ENCODE results near the gene COX7A2. TPM values are rescaled to one million over a fixed set of nuclear protein-coding genes. Genes with fewer than 3 reads are reported as not detected.
A peak's percentile ranks its signal among the peaks of the same experiment; 100 is the strongest.

Gene COX7A2
- total and polyA plus RNA-seq, 2 of the 13 experiments (the other 11 are each of a cell fraction or from before 2014, with no cell fraction given), result 407 to 556 TPM

GRCh38 chr6:75236630-75237029, 7.0 kb downstream of the COX7A2 start:
- Histone ChIP-seq H3K27me3 (ENCODE audit: control insufficient read depth in 1 of 2, insufficient read depth in 2 of 2, low read length in 2 of 2) (no peaks in the 10 kb centered on the region), H3K9me3 (ENCODE audit: low read length) (no peaks in the 10 kb centered on the region), H3K27ac (ENCODE audit: extremely low read length, insufficient read depth, low read length) (no peak overlapping the region), H3K36me3 (replicated peaks in 1 of 2; ENCODE audit: control insufficient read depth in 1 of 2, insufficient read depth in 2 of 2, low read length in 2 of 2) (peaks cover 1 to 17% of the 10 kb centered on the region in 2 experiments; a peak in 4 of 5 replicates), H3K4me3 (replicated peaks in 1 of 3; ENCODE audit: insufficient read depth in 1 of 3, low read depth in 2 of 3, low read length in 3 of 3) (no peak overlapping the region), H3K79me2 (ENCODE audit: insufficient read depth, low read length) (peaks cover 12% of the 10 kb centered on the region), H4K20me1 (ENCODE audit: insufficient read depth, low read length) (peaks cover 5% of the 10 kb centered on the region; the same call in 1 of the 2 replicates), H3K4me1 (ENCODE audit: insufficient read depth, low read length) (peaks cover 9% of the 10 kb centered on the region), H3K9ac (ENCODE audit: insufficient read depth, low read depth, low read length) (no peak overlapping the region), H3K4me2 (ENCODE audit: low read depth, low read length) (no peak overlapping the region), H2AFZ (ENCODE audit: low read length) (no peak overlapping the region)
- FAIRE-seq (no peak), DNase-seq (ENCODE audit: low spot score) (no peak), ATAC-seq (no peak)
- WGBS (ENCODE audit: low lambda C conversion rate), result 98% methylated on average over 4 of the region's 4 CpGs
- in situ Hi-C loops (cut with HindIII; ENCODE audit: extremely low pct_ligation_motif_present, low pct_unique_long_range_greater_than_20kb), result no loop called here
- BruUV-seq (replicated peaks), result no TSS peak
- POLR2A ChIA-PET, result no interaction called here
- intact Hi-C loops (cut with micrococcal nuclease; ENCODE audit: unreplicated experiment), result no loop called here
- 0 out of 2 replicates have a peak, but pooled peaks have one; percentile 33 for TF ChIP-seq POLR2G (IDR thresholded peaks at IDR 0.05; ENCODE audit: low read depth, low read length)
- peak; percentile 36 for TF ChIP-seq RBM22 (optimal IDR thresholded peaks at IDR 0.05; ENCODE audit: low read length)
- TF ChIP-seq SSRP1 (CRISPR knock-in tag; IDR thresholded peaks at IDR 0.05), result 0 out of 2 replicates have a peak, but pooled peaks have one; percentile 84
- no peak for TF ChIP-seq SOX13 (IDR thresholded peaks at IDR 0.05)
- no peak for TF ChIP-seq SOX13 (CRISPR knock-in tag; conservative IDR thresholded peaks at IDR 0.05 in 1 of 2, IDR thresholded peaks at IDR 0.05 in 1 of 2)
- no peak for TF ChIP-seq ZNF687 (CRISPR knock-in tag; IDR thresholded peaks at IDR 0.05)
- TF ChIP-seq WIZ (CRISPR knock-in tag; IDR thresholded peaks at IDR 0.05), result no peak
- TF ChIP-seq, protein P1, sequence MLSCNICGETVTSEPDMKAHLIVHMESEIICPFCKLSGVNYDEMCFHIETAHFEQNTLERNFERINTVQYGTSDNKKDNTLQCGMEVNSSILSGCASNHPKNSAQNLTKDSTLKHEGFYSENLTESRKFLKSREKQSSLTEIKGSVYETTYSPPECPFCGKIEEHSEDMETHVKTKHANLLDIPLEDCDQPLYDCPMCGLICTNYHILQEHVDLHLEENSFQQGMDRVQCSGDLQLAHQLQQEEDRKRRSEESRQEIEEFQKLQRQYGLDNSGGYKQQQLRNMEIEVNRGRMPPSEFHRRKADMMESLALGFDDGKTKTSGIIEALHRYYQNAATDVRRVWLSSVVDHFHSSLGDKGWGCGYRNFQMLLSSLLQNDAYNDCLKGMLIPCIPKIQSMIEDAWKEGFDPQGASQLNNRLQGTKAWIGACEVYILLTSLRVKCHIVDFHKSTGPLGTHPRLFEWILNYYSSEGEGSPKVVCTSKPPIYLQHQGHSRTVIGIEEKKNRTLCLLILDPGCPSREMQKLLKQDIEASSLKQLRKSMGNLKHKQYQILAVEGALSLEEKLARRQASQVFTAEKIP (CRISPR knock-in tag; IDR thresholded peaks at IDR 0.05; ENCODE audit: borderline replicate concordance), result no peak
- CTCF ChIA-PET (ENCODE audit: low intra/inter-chr PET ratio, low total read pairs), result no interaction called here

All from HepG2 (cell line).